Ectodermal cell (in vitro differentiated cells): ENCODE measurements around the gene CLDN22. TPM values are rescaled to one million over a fixed set of nuclear protein-coding genes. Genes with fewer than 3 reads are reported as not detected.

Experiments used
- H3K27ac ChIP-seq: 2 replicates; pipeline ENCODE4 v1.7.0; 2013; ENCODE audit warnings: mild to moderate bottlenecking, low read depth, low read length; ENCODE audit not compliant: insufficient read depth, poor library complexity, severe bottlenecking
- H3K27me3 ChIP-seq: 2 replicates; pipeline ENCODE4 v1.7.0; 2013; ENCODE audit warnings: mild to moderate bottlenecking, low read length; ENCODE audit not compliant: insufficient read depth, control insufficient read depth, poor library complexity, severe bottlenecking
- H3K36me3 ChIP-seq: one replicate; pipeline ENCODE4 v1.7.0; 2013; ENCODE audit warnings: low read length; ENCODE audit not compliant: control insufficient read depth, insufficient read depth
- H3K4me1 ChIP-seq: one replicate; pipeline ENCODE4 v1.7.0; 2013; ENCODE audit warnings: low read length; ENCODE audit not compliant: control insufficient read depth, insufficient read depth
- H3K4me3 ChIP-seq: 2 replicates; pipeline ENCODE4 v1.7.0; 2013; ENCODE audit warnings: low read depth, low read length, control low read depth; ENCODE audit not compliant: insufficient read depth
- H3K9me3 ChIP-seq: 2 replicates; pipeline ENCODE4 v1.7.0; 2013; ENCODE audit warnings: mild to moderate bottlenecking, low read length, moderate library complexity; ENCODE audit not compliant: control insufficient read depth
- WGBS, 2 experiments: methylation state at CpG; one replicate each; pipeline ENCODE4 v1.1.7; 2013; ENCODE audit warnings: missing lambda C conversion rate in 2 of 2; 5-methylcytosine and 5-hydroxymethylcytosine counted together
- polyA plus RNA-seq, 4 experiments: library from polyadenylated mRNA; stranded (reverse); fragments of 50-300 nt; gene quantifications; one replicate each; pipeline ENCODE4 v1.2.3, GENCODE V29; 2013

The CLDN22 gene
- polyA plus RNA-seq (2013, experiment 1 of 4), result not detected
- not detected for polyA plus RNA-seq (2013, experiment 2 of 4)
- not detected for polyA plus RNA-seq (2013, experiment 3 of 4)
- polyA plus RNA-seq (2013, experiment 4 of 4), result not detected

DNA sequence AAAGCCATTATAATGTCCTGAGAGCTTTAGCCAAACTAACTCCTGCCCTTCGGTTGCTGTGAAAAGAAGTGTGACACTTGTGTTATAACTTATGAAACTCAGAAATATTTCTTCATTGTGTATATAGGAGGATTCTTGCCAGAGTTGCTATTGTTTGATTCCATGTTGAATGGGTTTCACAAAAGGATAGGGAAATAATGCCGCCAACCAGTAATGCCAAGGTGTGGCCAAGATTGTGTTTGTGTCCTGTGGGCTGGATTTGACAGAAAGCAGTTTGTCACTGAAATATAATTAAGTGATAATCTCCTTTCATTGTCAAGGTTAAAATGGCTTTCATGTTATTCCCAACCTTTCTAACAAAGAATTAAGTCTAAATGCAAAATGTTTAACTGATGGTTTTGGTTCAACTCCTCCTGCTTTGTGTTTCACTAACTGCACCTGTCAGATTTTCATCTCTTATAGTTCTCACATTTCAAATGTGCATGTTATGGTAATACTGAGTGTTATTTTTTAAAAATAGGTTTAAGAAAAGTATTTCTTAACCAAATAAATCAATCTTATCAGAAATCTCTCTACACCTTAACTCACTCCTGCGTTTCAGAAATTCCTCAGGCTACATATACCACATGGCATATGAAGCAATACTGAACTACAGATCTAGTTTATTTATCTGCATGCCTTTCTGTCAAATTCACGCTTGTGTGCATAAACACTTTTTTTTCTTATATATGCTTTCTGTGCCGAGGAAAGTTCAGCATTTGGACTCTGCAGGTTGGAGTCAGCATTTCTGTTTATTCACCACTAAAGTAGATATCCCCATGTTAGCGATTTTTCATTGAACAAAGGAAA, at the start of gene CLDN22:
CLDN22 (minus strand) TSS at position 66 of the 849 bp plus-strand sequence; CDS start at position 8, 58 bp downstream.
- WGBS, 2 experiments, result 93 to 96% methylated on average over 6 of the region's 6 CpGs

DNA sequence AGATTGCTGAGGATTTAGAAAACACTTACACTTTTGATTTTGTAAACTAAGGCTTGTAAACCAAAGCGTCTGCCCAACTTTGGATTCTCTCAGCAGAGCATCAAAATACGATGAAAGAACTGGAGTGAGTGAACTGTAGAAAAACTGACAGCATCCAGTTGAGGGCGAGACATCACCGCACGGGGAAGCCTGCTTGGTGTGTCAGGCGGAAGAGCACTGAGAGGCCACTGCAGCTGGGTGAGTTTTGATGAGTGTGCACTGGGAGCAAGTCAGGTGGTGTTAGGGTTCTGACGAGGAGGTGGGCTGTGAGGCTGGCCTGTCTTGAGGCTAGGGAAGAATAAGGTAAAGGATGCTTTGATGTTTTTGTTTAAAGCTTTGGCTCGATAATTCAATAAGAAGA, 49.0 kb upstream of the CLDN22 start:
- WGBS, 2 experiments, result 82% methylated on average over 8 of the region's 8 CpGs

More for the DNA sequence above, at the start of gene CLDN22:
- Histone ChIP-seq H3K36me3 (no peaks in the 10 kb centered on the region), H3K27me3 (no peaks in the 10 kb centered on the region), H3K27ac (no peak within 1 kb of the TSS), H3K4me1 (no peaks in the 10 kb centered on the region), H3K4me3 (no peak within 1 kb of the TSS), H3K9me3 (no peaks in the 10 kb centered on the region)

DNA sequence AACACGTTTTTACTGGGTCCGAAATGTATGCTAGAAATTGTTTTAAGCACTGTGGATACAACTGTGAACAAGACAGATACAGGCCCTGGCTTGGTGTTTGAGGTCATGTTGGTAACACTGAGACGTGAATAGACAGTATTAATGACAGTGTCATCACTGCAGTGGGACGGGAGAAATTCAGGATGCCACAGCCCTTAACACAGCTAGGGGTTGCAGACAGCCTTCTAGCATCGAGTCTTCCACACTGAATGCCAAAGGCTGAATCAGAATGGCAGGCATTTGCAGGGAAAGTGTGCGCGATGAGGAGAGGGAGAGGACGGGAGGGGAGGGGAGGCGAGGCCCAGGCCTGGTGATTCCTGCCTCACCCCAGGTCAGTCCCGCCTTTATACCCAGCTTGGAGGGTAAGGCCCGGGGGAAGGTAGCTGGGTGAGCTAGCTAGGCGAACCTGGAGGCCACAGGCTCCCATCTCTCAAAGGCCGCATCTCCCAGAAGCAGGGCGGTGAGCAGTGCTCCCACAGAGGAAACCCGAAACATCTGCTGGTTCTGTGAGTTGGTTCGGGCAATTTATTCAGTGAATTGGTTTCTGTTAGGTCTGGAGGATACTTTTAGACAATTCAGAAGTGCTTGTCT, 46.2 kb upstream of the CLDN22 start:
- Histone ChIP-seq H3K27ac (no peak overlapping the region), H3K36me3 (no peaks in the 10 kb centered on the region), H3K9me3 (no peaks in the 10 kb centered on the region), H3K4me1 (peaks cover 5% of the 10 kb centered on the region), H3K27me3 (no peaks in the 10 kb centered on the region), H3K4me3 (no peak overlapping the region)
- 86 to 88% methylated on average over 16 of the region's 16 CpGs for WGBS, 2 experiments

More for the DNA sequence above, 49.0 kb upstream of the CLDN22 start:
- Histone ChIP-seq H3K27me3 (no peaks in the 10 kb centered on the region), H3K27ac (no peak overlapping the region), H3K9me3 (no peaks in the 10 kb centered on the region), H3K4me1 (peaks cover 3% of the 10 kb centered on the region), H3K4me3 (no peak overlapping the region), H3K36me3 (no peaks in the 10 kb centered on the region)

DNA sequence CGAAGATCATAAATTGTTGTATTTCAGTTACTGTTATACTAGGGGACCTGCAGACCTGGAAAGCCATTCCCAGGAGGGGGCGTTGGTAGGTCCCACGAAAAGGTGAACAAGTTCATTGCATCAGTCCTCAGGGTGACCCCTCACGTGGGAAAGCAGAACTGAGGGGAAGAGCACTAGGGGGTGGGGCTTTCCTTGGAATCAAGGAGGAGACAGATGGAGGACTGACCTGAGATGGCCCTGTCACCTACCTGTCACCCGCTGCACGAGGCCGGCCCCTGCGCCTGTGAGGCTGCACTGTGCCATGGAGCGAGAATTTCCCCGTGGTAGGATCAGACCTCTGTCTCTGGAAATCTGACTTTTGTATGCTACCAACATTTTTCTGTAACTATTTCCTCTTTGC, 43.9 kb upstream of the CLDN22 start:
- Histone ChIP-seq H3K9me3 (no peaks in the 10 kb centered on the region), H3K36me3 (no peaks in the 10 kb centered on the region), H3K27me3 (no peaks in the 10 kb centered on the region), H3K4me1 (peaks cover 5% of the 10 kb centered on the region), H3K27ac (no peak overlapping the region), H3K4me3 (no peak overlapping the region)
- 78 to 80% methylated on average over 10 of the region's 10 CpGs for WGBS, 2 experiments

DNA sequence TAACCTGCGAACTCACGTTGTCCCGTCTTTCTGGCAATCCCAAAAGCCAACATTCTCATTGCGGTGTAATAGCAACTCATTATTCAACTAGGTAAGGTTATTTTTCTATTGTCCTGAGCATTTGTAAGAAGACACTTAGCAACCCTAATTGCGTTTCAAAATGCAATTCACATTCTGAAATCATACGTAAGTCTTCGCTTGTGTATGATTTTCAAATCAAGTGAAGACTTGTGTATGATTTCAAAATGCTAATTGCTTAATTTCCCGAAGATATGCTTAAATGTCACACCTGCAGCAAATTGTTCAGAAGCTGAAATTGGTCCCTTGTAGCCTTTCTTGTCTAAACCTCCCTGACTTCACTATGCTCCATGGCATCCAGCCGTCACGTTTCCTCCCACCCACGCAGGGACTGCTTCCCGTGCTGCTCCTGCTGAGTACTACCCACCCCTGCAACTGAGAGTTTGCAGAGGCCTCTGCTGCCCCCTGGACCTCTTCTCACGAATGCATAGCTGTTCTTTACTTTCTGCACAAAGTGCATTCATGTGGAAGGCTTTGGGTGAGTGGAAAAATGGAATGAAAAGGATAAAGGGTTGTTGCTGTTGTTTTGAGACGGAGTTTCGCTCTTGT, 43.0 kb upstream of the CLDN22 start:
- Histone ChIP-seq H3K4me3 (no peak overlapping the region), H3K4me1 (peaks cover 5% of the 10 kb centered on the region), H3K27me3 (no peaks in the 10 kb centered on the region), H3K9me3 (no peaks in the 10 kb centered on the region), H3K36me3 (no peaks in the 10 kb centered on the region), H3K27ac (no peak overlapping the region)
- WGBS, 2 experiments, result 73 to 75% methylated on average over 15 of the region's 15 CpGs

DNA sequence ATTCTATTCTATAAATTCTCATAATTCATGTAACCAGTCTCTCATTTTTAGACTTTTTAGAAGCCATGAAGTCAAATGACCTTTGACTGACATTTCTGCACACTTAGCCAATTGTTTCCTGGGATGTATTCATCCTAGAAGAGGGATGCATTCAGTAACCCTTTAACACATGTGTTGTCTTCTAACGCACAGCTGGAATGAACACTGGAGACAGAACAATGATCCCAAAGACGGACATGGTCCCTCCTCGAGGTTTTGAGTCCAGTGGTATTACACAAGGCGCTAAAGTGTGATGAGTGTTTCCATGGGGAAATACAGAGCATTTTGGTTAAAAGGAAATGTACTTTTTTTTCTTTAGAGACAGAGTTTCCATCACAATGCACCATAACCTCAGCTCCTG, 42.0 kb upstream of the CLDN22 start:
- no peaks in the 10 kb centered on the region for H3K27me3 ChIP-seq
- no peaks in the 10 kb centered on the region for H3K9me3 ChIP-seq
- no peak overlapping the region for H3K4me3 ChIP-seq
- H3K36me3 ChIP-seq, result no peaks in the 10 kb centered on the region
- H3K4me1 ChIP-seq, result peaks cover 5% of the 10 kb centered on the region
- no peak overlapping the region for H3K27ac ChIP-seq
- WGBS, 2 experiments, result 97 to 98% methylated on average over 4 of the region's 4 CpGs

DNA sequence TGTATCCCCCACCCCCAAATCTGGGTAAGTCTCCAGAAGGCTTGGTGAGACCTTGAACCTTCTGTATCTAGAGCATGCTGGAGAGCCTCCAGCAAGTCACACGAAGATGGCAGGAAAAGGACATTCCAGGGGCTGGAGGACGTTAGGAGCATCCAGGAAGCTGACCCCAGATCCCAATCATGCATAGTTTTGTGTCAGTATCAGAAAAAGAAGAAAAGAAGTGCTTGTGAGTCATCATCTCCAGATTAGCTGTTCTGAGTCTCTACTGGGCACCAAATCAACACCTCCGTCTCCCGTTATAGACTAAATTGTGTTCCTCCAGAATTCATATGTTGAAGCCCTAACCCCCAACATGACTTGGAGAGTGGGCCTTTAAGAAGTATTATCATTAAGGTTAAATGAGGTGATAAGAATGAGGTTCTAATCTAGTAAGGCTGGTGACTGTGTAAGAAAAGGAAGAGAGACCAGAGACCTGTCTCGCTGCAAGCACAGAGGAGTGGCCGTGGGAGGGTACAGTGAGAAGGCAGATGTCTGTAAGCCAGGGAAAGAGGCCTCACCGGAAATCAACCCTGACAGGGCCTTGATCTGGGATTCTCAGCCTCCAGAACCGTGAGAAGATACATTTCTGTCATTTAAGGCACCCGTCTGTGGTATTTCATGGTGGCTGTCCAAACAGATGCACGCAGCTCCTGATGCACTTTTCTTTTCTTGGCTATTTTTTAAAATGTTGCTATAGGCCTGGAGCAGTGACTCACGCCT, 40.3 kb upstream of the CLDN22 start:
- H3K9me3 ChIP-seq, result no peaks in the 10 kb centered on the region
- no peaks in the 10 kb centered on the region for H3K27me3 ChIP-seq
- no peak overlapping the region for H3K4me3 ChIP-seq
- H3K4me1 ChIP-seq, result peaks cover 5% of the 10 kb centered on the region
- no peaks in the 10 kb centered on the region for H3K36me3 ChIP-seq
- H3K27ac ChIP-seq, result no peak overlapping the region
- WGBS, 2 experiments, result 84 to 85% methylated on average over 11 of the region's 11 CpGs

DNA sequence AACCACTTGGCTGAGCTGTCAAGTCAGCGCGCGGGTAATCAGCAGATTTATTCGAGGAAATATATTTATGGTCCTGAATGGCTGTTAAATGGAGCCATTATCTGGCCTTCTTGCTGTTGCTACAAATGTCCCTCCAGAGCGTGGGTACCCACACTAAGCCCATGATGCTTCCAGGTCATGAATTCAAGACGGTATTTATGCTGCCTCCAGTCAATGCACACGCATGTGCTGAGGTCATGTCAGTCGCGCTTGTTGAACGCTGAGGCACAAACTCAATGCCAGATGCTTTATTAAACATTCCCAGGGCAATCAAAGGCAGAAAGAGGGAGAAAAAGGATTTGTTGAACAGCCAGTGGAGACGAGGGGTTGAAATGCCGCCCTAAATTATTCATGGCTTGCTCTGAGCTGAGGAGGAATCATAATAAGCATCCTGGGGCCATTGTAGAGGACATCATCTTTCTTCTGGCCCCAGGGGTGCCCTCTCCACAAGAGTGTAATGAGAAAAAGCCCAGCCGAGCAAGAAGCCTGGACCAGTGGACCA, 38.2 kb upstream of the CLDN22 start:
- 86% methylated on average over 13 of the region's 13 CpGs for WGBS, 2 experiments
- H3K36me3 ChIP-seq, result no peaks in the 10 kb centered on the region
- H3K4me1 ChIP-seq, result no peaks in the 10 kb centered on the region
- no peak overlapping the region for H3K4me3 ChIP-seq
- no peak overlapping the region for H3K27ac ChIP-seq
- H3K27me3 ChIP-seq, result no peaks in the 10 kb centered on the region
- H3K9me3 ChIP-seq, result no peaks in the 10 kb centered on the region

DNA sequence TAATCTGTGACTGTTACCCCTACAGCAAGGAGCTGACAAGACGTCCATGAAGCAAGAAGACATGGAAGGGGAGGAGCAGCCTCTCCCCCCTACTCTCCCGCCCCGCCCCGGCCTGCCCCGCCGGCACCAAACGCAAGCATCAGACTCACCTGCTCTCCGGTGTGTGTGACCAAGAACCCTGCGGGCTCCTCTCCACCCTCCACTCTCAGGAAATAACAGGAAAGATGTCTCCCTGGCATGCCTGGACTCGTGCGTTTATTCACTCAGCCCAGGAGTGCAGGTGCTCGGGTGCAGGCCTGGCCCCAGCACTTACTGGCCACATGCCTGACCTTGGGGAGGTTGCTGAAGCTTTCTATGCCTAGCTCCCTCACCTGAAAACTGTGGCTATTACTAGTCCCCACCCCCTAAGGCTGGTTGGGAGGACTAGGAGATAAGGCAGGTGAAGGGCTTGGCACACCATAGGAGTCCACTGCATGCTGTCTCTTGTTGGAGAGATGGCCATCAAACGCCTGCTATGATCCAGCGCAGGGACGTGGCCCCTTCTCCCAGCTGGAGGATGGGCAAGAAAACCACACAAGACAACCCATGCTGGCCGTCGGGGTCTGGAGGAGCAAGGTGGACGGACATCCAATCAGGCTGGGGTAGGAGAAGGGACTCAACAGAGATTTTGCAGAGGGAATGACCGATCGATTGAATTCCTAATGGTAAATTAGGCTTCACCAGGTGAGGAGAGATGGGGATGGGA, 37.0 kb upstream of the CLDN22 start:
- 94% methylated on average over 20 of the region's 20 CpGs for WGBS, 2 experiments
- Histone ChIP-seq H3K36me3 (no peaks in the 10 kb centered on the region), H3K4me3 (no peak overlapping the region), H3K27me3 (no peaks in the 10 kb centered on the region), H3K4me1 (no peaks in the 10 kb centered on the region), H3K9me3 (no peaks in the 10 kb centered on the region), H3K27ac (no peak overlapping the region)
